HuH-7.5 (cell line): ENCODE results near the gene KRTAP24-1.

Experiments used
- DNase-seq: peaks from one replicate; pipeline ENCODE4 v3.0.0; 2011; ENCODE audit warnings: low spot score

Gene KRTAP24-1, protein sequence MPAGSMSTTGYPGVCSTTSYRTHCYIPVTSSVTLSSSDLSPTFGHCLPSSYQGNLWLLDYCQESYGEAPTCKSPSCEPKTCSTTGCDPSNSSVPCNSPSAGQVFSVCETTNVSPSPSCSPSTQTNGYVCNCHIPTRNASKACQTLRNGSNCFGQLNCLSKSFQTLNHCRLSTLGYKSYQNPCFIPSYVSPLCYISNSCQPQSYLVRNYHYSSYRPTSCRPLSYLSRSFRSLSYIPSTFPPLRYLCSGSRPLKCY

DNA sequence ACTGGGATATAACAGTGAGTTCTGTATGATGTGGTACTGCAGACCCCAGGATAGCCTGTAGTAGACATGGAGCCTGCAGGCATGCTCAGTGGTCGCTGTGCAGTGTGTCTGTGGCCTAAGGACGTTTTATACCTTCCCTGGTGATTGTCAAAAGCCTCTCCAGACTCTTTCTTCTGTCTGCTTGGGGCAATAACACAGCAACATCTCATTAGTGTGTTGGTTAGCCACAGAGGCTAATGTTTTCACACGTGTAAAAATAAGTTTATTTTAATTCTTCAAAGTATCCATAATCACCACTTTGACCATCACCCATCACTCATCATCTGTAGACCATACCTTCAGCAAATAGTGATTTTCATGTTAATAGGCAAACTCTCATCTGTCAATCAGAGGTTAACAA, at the start of gene KRTAP24-1:
TSS of gene KRTAP24-1 (minus strand) at position 101 of the 400 bp plus-strand sequence. CDS start at position 83, 18 bp downstream.
- no peak for DNase-seq

DNA sequence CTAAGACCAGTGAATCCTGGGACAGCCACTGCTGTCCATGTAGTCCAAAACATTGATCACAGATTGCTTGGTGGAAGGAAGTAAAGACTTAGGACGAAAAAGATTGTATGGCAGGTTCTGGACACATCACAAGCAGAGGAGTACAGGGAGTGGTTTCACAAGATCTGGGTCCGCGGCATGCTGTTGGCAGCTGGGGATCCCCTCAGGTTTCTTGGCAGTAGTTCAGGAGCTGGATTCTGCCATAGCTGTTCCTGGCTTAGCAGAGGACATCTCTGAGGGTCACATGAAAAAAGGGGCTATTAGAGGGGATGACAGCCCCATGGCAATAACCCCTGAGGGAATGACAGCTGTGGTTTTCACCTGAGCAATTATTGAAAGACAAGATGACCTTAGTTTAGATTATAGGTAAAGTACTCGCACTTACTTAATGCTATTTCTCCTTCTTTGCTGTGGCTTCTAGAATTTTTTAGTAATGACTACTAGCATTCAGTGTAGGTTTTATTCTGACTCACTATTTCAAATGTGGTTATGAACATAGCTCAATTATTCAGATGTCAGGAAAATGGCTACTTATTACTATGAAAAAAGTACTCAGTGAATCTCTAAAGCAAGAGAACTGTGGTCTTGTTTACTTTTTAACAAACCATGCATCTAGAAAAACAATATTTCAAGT, 46.6 kb upstream of the KRTAP24-1 start:
- no peak for DNase-seq

DNA sequence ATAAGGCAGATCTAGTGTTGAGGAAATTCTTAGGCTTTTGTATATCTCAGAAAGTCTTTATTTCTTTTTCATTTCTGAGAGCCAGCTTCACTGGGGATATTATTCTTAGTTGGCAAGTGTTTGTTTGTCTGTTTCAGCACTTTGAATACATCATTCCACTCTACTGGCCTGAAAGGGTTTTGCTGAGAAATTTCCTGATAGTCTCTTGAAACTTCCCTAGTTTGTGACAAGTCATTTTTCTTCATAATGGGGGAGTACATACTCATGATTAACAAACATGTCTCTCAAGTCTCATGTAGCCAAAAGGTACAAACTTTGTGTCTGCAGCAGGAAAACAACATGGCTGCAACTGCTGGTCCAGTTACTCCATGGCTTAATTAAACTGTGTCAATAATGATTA, 43.6 kb upstream of the KRTAP24-1 start:
- no peak for DNase-seq

DNA sequence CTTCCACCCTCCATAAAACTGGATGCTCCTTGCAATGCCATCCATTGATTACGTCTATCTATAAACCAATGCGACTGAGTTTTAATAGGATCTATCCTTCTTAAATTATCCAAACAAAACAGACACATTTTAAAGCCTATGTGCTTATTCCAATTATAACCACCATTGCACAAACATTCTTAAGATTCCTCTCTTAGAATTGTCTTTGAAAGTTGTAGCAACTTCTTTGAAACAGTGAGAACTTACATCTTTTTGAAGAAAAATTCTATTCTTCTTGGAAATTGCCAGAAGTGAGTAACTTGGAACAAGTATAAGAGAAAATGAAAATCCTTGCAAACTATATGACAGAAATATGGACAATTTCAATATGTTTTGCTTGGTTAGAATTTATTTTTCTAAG, 37.5 kb upstream of the KRTAP24-1 start, which contains the start of gene KRTAP26-1:
TSS of gene KRTAP26-1 (minus strand) at position 101 of the 400 bp plus-strand sequence. CDS start 280 bp downstream, outside the sequence.
- no peak for DNase-seq

DNA sequence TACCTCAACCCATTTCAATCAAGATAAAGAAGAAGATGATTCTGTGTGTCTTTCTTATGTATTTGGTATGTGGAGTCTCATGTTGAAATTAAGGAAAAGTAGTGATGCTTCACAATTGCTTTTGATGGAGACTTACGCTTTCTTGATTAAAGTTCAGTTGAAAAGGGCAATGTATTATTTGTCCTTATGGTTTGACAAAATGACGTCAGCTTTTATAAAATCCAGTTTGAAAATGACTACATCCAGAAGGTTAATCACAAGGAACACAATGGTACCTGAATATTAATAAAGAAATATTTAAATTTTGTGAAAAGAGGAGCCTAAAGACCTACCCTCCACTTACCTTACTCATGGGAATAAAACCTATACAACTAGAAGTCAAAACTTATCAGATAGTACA, 33.0 kb upstream of the KRTAP24-1 start:
- no peak for DNase-seq

DNA sequence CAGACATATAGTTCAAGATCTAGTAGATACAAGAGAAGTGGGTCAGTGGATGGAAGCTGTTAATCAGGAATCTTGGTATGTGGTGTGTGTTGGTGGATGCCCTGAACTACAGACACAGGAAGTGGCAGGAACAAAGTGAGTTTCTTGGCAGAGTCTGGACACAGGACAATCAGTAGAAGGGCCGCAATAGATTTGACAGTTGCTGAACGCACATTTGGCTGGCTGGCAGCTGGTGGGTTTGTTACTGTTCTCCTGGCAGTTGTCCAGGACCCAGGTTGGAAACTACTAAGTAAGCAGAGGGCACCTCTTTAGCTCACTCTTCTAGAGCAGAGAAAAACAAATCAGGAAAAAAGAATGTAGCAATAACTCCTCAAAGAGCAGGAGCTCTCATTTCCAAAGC, 24.1 kb upstream of the KRTAP24-1 start:
- DNase-seq = no peak

DNA sequence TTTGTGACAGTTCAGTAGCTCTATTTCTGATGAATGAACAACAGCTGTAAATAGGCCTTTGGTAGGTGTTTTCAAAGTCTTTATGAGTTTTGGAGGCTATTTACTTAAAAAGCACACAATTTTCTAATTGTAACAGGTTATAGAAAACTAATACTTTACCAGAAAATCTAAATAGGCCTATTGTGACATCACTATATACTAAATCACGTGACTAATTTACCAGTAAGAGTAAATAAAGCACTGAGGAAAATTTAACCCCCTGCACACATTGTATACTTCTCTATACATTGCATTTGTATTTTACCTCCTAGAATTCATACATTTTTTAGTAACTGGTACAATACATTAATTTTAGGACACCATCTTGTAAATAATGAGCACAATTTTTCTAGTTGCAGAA, 22.4 kb upstream of the KRTAP24-1 start:
- DNase-seq = no peak

DNA sequence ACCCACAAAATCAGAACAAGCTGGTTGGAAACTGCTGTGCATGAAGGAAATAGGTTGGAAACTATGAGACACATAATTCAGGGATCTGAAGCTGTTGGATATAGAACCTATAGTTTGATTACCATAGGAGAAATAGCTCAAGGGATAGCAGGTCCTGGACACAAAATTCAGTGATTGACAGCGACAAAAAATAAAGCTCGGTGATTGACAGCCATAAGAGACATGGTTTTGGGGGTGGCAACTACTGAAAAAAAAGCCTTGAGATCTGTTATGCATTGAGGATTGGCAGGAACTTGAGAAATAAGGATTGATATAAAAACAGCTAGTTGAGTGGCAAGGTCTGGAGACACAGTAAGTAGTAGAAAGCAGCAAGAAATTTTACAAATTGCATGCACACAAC, 6.5 kb upstream of the KRTAP24-1 start, which contains the start of gene KRTAP25-1:
TSS of gene KRTAP25-1 (minus strand) at position 300 of the 400 bp plus-strand sequence. CDS start at position 276, 24 bp downstream.
- no peak for DNase-seq

DNA sequence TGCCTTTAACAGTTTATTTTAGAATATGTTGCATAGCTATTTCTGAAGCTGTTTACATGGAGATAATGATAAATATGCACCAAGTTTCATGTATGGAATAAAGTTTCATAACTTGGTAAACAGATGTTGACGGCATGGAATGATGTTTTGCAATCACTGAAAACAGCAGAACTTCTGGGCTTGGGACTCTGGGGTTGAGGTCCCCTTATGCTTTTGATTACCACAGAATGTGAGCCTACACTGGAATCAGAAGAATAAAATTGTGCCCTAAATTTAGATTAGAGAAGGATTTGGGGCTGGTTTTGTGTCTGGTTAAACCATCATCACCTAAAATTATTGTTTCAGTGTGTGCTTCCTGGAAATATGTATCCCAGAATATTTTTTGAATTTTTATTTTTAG, 11.1 kb downstream of the KRTAP24-1 start:
- no peak for DNase-seq

DNA sequence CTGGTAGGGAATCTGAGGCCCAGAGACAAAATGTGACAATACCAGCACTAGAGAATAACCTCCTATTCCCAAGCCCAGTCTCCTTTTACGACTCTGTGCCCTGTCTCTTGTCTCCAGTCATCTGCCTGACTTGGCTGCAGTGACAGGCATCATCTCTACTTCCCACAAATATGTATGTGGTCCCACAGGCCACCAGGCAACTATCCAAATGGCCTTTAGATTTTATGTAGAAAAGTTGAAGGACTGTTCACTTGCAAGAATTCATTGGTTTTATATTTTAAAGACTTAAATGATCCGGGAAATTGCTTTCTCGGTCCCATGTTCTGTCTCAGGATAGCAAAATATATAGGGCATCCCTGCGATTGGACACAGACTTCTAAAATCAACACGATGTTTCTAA, 11.6 kb downstream of the KRTAP24-1 start:
- no peak for DNase-seq

DNA sequence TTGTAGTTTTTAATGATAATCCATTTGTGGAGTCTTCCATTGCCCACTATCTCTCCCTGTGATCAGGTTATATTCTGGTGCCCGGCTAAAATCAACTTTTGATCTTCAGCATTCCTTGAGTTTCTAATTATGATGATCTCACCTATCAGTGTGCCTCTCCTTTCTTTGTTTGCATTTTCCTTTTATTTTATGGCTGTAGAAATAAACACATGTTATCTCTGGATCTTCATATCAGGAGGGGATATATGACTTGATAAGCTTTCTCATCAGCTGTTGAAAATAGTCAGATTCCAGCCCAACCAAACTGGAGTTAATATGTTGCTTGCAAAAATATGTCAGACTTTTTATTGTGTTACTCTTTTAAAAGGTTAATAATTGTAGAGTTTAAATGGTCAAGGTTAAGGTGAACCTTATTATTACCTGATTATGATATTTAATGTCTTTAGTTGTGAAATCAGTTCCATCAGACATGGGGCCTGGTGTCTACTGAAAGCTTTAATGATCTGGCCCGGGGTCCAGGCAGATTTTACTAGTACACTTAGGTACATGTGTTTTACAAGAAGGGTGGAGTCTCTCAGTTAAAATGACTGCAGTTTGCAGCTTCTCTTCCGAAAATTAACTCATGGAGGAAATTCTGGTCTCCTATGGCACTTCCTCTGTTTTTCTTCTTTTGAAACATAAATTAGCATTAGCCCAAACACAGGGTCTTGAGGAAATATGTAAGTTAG, 12.8 kb downstream of the KRTAP24-1 start:
- no peak for DNase-seq

DNA sequence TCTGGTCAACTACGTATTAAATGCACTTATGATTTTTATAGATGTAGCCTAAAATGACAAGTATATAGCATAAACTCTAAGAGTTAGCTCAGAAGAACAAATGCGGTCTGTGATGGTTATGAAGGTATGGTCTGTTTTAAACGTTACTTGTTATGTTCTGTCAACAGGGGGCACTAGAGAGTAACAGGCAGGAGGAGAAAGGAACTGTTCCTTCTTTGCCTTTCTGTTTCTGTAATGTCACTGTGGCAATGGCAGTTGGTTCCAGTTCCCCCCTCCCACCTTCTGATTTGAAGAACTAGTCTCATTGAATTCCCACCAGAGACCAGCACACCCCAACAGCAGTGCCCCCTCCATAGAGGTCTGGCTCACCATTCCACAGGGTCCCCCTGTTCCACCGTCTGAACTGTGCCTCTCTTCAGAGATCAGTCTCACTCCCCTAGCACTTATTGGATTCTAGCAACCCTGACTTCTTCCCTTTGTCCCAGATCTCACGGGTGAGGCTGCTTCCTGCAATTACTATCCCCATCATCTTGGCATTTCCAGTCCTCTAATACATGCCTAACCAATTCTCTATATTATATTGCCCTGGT, 14.0 kb downstream of the KRTAP24-1 start:
- DNase-seq = no peak

DNA sequence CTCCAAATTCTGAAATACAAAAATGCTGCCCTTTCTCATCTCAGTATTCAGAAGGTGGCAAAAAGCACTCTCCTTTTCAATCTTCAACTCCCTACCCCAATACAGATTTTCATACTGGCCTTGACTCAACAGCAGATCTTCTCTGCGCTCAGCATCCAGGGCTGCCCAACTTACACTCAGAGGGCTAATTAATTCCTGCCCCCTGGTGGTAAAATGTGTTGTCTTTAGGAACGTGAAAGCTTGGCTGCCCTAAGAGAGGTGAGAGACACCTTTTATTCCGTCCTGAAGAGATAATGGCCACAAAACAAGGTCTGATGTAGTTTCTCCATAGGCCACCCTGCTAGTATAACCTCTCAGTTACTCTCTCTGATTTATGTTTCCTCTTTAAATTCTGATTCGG, 25.0 kb downstream of the KRTAP24-1 start:
- DNase-seq = peak; percentile 2

DNA sequence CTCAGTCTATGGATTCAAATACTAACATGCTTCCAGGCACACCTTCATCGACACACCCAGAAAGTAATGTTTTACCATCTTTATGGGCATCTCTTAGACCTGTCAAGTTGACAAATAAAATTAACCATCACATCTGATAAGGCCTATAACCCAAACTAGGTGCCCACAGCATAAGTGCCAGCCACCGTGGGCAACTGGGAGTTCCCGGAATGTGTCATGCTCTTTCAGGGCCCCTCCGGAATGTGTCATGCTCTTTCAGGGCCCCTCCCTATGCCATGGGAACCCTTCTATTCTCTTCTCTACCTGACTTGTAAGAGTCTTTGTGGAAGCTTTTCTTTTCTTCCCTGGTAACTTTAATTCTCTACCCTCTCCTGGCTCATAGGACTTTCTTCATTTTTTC, 26.6 kb downstream of the KRTAP24-1 start:
- no peak for DNase-seq

DNA sequence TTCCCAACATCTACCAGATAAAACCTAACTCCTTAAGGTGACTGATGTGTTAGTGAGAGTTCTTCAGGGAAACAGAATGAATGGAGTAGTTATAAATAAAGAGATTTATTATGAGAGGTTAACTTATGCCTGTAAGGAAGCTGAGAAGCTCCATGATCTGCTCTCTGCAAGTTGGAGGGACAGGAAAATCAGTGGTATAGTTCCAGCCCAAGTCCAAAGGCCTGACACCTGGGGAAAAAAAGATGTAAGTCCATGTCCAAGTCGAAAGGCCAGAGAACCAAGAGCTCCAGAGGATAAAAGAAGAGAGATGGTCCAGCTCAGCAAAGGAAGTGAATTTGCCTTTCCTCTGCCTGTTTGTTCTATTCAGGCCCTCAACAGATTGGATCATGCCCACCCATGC, 27.1 kb downstream of the KRTAP24-1 start:
- DNase-seq = no peak

DNA sequence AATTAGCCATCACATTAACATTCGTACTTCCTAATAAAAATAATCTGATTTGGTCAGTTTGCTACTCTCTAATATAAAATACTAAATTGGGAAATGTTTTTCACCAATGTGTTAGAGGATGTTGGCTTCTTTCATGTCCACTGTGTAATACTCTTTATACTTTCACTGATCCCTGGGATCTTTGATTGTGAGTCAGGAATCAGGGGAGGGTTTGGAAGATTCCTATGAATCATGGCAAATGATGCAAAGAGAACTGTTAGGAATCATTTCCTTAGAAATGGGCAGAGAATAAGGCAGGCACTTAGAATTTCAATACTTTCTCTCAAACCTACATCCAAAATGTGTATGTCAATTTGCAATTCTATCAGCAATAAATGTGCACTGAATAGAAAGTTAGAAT, 31.0 kb downstream of the KRTAP24-1 start:
- DNase-seq = no peak

DNA sequence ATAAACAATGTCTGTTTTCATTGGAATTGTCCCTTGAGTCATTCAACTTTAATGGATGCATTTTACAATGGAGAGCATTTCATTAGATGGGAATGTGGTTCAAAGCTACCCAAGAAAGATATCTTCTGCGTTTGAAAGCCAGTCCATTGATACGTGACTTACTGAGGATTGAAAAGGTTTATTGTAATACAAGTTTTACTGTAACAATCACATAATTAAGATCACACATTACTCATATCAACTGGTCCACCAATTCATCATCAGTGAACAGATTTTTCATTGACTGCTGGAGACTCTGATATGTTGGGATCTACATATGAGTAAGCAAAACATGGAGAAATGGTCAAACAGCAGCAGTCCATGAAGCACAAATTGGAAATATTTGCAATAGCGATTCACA, 32.8 kb downstream of the KRTAP24-1 start:
- no peak for DNase-seq

DNA sequence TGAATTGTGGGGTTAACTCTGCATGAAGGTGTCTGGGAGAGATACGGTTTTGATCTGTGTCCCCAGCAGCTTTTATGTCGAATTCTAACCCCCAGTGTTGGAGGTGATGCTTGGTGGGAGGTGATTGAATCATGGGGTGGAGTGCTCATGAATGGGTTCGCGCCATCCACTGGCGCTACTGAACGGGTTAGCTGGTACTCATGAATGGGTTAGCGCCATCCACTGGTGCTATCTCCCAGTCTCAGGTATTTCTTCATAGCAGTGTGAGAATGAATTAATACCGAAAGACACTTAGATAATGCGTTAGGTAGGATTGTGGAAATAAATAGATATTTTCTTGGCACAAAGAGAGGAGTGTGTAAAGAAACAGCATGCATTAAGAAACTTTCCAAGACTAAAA, 33.9 kb downstream of the KRTAP24-1 start:
- DNase-seq = no peak

DNA sequence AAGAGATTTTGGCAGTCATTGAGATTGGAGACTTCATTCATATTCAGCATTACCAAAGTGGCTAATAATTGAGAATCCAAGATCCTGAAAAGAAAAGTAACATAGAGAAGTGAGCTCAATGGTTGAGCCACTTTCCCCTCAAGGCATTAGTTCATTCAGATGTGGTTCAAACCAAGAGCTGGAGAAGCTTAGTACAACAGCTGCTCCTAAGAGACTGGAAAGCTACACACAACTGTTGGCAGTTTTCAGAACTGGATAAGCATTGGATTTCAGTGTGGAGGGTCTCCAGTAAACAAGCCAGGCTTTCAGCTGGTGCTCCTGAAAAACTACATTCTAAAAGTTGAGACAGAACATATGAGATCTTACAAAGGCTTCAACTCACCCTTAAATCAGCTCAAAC, 37.7 kb downstream of the KRTAP24-1 start:
- DNase-seq = no peak

DNA sequence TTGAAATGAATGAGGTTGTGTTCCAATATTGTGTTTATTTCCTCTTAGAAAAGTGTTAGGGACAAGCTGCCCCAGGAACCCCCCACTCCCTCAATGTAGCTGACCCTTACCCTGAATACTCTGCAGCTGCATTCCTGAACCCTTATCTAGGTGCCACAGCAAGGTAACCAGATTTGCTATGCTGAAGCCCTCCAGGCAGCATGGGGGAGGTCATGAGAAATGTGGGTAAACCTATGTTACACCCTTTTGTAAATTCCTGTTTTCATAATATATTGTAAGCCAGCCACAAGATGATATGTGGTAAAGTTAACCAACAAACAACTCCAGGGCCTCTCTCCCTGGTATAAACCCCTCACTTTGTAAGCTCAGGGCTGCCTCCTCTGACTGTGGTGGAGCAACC, 39.1 kb downstream of the KRTAP24-1 start:
- DNase-seq = no peak

DNA sequence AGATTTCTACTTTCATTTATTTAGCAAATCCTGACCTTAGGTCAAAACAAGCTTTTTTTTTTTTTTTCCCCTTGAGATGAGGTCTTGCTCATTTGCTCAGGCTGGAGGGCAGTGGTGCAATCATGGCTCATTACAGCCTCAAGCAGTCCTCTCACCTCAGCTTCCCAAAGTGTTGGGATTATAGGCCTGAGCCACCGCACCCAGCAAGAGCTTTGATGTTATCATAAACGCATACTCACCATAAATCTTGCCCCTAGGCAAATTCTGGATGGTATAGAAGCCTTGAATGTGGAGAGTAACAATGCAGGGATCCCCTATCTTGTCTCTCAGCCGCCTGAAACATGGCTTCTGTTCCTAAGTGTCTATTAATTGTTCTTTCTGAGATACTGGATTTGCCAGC, 42.1 kb downstream of the KRTAP24-1 start:
- DNase-seq = no peak

DNA sequence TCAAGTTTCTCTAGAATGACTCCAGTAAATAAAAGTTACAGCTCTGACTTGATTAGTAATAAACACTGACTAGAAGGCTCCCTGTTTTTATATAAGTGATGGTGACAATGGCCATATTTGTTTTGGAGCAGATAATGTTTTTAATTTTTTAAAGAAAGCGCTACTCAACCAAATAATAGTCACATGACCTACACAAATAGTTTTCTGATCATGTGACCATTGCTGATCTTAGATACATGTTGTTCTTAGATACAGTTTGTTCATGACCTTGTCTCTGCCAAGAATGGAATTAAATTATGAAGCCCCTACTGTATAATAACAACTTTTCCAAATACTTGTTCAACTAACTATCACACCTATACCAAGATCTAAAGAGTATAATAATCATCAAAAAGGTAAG, 44.6 kb downstream of the KRTAP24-1 start:
- DNase-seq = no peak

DNA sequence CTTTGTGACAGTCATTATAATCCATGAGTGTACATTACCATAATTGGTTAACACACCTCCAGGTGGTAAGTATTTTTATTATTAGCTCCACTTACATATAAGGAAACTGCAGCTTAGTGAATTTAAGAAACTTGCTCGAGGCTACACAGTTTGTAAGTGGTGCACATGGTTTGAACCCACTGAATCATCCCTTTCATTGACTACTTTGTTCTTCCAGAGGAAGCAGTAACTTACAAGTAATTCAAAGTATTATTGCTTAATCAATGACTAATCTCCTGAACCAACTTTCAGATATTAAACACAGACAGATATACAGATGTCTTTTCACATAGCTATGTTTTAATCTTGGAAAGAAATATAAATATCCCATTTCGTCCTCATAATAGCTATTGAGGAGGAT, 48.1 kb downstream of the KRTAP24-1 start:
- DNase-seq = no peak
